ENCODE data around the gene ARHGAP24.
A peak's percentile ranks its signal among the peaks of the same experiment; 100 is the strongest.

Gene ARHGAP24

DNA sequence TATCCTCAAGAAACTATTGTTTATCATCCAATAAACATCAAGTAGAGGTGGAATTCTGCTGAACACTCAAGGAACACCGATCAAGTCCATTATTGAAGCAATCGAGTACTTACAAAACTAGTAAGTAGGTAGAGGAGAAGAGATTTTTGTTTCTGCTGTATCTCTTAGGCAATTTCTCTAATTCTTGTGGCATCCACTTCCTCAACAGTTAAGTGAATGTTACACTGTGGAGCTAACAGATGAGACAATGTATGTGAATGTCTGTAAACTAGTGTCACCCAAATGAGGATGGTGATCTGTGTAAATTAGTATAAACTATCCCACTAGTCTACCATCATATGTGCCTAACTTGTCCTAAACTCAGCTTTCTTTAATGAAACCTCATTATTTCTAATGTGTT, 261.6 kb downstream of the ARHGAP24 start:
- DNase-seq (ENCODE audit: low spot score) = no peak
- no peak for FAIRE-seq

DNA sequence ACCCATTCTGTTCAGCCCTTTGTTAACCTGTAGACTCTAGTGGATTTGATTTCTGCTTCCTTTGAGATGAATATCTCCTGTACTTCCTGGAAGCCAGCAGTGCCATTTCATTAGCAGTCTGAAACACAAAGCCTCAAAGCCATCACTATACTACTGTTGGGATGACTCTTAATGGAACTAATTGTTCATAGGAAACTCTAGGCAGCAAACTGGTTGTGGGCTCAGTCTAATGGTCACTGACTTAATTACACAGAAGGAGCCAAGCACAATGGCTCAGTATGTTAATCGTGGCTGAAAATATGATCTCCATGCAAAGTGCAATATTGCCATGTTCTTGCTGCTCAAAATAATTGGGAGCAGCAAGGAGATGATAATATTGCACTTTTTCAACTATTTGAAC, 262.3 kb downstream of the ARHGAP24 start:
- FAIRE-seq (no peak), DNase-seq (ENCODE audit: low spot score) (no peak)

DNA sequence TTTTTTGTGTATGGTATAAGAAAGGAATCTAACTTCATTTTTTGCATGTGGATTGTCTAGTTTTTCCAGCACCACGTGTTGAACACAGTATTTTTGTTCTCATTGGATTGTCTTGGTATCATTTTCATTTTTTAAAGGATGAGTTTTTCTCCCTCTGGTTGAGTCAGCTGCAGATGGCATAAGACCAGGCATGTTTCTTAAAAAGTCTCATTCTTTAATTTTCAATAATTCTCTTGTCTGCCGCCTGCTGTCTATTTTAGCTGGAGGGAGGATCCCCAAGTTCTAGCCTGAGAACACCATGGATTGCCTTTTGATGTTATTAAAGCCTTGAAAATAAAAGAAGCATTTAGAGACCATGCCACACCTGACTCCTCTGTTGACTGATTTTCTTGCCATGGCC, 263.8 kb downstream of the ARHGAP24 start:
- DNase-seq (ENCODE audit: low spot score) = no peak
- no peak for FAIRE-seq

DNA sequence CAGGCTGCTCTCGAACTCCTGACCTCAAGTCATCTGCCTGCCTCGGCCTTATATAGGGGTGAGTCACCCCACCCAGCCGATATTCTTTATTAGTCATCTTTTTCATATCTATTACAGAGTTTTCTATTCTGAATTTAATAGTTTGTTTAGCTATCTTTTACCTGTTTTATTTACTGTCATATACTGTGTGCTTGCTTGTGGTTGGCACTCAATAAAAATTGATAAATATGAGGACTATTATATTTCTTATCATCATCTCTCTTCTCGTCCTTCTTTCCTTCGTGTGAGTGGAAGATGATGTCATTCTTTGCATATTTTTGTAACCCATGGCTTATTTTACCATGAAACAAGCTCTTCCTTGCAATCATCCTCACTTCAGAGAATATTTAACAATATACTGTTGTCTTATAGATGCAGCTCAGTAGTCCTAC, 265.5 kb downstream of the ARHGAP24 start:
- no peak for DNase-seq (ENCODE audit: low spot score)
- no peak for FAIRE-seq

GRCh38 chr4:85741381-85741780, 266.4 kb downstream of the ARHGAP24 start:
- FAIRE-seq = no peak
- no peak for DNase-seq (ENCODE audit: low spot score)

DNA sequence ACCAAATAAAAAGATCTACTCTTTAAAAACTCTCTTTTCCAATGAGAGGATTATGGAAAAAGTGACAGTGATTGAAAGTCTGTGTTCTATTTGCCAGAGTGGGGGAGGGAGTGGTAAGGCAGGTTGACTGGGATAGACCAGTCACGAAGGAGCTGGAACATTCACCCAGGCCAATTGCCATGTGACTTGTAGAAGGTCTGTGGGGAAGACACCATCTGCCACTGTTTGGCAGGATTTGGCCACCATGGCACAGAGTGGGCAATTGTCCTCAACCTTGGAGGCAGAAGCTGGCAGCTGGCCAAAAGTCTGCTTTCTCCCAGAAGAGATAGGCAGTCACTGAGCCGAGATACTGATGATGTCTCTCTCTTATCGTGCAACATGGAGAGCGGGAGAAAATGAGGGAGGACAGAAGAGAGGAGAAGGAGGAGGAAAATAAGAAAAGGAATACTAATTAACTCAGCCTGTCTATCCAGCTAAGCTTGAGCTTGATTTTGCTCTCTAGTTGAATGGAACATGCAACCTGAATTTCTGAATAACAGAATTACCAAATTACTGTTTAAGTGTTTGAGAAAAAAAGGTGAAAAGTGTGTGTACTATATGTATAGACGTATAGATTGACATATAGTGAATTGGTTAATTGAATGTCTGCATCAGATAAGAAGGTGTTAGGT, 267.1 kb downstream of the ARHGAP24 start:
- DNase-seq (ENCODE audit: low spot score) = peak; percentile 5
- FAIRE-seq = no peak

DNA sequence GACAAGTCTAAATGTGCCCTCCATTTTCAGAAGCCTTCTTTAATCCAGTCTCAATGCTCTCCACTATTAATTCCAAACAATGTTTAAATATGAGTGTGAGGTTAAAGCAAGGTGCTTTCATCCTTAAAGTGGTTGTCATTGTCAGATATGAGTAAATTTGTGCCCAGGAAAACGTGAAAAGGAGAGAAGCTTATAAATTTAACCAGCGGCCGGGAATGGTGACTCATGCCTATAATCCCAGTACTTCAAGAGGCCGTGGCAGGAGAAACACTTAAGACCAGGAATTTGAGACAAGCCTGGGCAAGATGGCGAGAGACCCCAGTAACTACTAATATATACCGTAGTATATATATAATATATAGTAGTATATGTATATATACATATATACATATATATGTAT, 270.0 kb downstream of the ARHGAP24 start:
- FAIRE-seq = no peak
- peak; percentile 15 for DNase-seq (ENCODE audit: low spot score)

GRCh38 chr4:85745939-85746338, 271.0 kb downstream of the ARHGAP24 start:
- no peak for FAIRE-seq
- no peak for DNase-seq (ENCODE audit: low spot score)

- FAIRE-seq (no peak), DNase-seq (ENCODE audit: low spot score) (peak; percentile 46)
Observed at GRCh38 chr4:85747882-85748491, 273.0 kb downstream of the ARHGAP24 start.

GRCh38 chr4:85748654-85749053, 273.7 kb downstream of the ARHGAP24 start:
- DNase-seq (ENCODE audit: low spot score) = no peak
- no peak for FAIRE-seq

DNA sequence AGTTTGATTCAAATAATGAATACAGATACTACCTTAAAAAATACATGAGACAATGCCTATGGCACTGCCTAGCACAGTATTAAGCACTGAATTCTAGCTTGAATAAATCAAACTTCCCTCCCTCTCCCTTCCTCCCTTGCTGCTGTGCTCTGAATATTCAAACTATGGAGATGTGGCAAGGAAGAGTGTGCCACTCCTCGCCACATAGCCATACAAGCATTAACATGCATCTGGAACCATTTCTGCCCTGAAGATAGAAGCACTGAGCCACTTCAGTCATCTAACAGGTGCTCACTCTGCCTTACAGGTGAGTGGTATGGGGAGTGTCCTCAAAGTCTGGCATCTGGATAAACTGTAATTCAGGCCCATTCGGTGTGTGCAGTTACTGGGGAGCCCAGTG, 276.9 kb downstream of the ARHGAP24 start:
- DNase-seq (ENCODE audit: low spot score) = no peak
- FAIRE-seq = no peak

GRCh38 chr4:85755285-85755684, 280.3 kb downstream of the ARHGAP24 start:
- DNase-seq (ENCODE audit: low spot score) (no peak), FAIRE-seq (no peak)

DNA sequence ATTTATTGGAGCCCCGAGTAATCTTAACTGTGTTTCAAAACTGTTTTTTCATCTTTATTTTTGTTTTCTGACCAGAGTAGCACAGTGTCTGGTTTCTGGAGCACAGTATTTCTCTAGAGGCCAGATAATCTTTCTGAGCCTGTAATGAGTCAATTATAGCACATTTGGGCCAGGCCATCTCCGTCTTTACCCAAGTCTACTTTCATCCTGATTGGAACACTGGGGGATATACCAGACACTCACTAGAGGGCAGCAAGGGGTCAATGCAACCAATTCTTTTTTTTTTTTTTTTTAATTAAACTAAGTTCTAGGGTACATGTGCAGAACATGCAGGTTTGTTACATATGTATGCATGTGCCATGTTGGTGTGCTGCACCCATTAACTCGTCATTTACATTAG, 282.0 kb downstream of the ARHGAP24 start:
- no peak for FAIRE-seq
- peak; percentile 42 for DNase-seq (ENCODE audit: low spot score)

- FAIRE-seq = no peak
- DNase-seq (ENCODE audit: low spot score) = no peak
Observed at GRCh38 chr4:85759388-85759787, 284.4 kb downstream of the ARHGAP24 start.

GRCh38 chr4:85760511-85760910, 285.6 kb downstream of the ARHGAP24 start:
- DNase-seq (ENCODE audit: low spot score) (no peak), FAIRE-seq (no peak)

DNA sequence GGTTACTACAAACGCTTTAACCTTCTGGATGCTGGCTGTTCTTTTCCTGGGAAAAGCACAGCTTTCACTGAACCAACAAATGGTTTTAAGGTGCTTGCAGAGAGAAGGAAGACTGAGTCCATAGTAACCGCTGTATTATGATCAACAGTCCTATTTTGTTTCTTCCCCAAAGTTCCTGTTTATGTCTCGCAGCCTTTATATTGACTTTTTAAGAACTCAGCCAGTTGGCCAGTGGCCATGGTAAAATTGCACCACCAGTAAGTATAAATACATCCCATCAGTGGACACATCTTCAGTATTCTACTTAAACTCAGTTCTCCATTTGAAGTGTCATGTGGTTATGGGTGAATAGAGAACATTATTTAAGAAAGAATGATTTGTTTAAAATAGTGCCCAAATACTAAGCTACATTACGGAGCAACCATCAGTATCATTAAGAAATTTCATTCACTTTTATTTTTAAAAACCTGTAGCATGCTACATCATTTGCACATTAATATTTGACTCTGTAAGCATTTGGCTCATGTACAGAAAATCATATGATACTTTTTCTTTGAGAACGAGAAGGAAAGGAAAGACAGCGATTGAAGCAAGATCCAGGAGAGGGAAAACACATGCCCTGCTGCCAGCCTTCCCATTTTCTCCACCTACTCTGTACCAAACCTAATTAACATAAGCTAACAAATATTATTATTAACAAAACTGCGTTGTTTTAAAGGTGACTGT, 287.0 kb downstream of the ARHGAP24 start:
- DNase-seq (ENCODE audit: low spot score) (no peak), FAIRE-seq (no peak)

- FAIRE-seq (no peak), DNase-seq (ENCODE audit: low spot score) (no peak)
Observed at GRCh38 chr4:85762529-85762871, 287.6 kb downstream of the ARHGAP24 start.

DNA sequence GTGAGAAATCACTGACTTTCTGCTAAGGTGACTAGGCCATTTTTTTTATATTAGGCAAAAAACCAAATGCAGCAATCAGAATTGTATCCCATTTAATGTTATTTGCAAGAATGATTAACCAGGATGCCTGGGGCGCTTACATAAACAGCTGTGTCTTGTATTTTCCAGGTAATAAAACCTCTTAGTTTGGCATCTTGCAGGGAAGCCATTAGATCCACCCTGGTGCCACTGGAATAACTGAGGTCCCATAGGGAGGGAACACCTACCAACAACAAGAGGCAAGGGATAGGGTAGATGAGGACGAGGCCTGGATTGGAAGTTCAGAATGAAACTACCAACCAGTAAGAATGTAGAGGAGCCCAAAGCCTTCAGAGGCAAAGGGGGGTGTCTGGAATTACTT, 288.3 kb downstream of the ARHGAP24 start:
- DNase-seq (ENCODE audit: low spot score) (no peak), FAIRE-seq (no peak)

- no peak for DNase-seq (ENCODE audit: low spot score)
- no peak for FAIRE-seq
Observed at GRCh38 chr4:85767649-85768048, 292.7 kb downstream of the ARHGAP24 start.

DNA sequence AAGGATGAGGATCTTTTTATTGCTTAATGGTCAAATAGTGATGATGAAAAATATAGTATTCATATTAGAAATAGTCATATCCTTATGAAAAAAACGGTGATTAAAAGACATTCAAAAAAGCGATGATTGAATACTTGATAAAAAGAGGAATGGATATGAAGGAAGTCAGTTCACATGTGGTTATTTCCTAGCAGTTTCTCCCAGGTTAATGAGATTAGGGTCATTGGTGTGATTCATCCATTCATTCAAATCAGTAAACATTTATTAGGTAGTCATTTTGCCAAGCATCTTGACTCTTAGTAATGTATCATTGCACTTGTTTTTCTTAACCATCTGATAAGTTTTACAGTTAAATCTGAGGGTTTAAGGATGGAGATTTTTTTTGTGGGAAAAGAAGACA, 294.1 kb downstream of the ARHGAP24 start:
- FAIRE-seq = no peak
- no peak for DNase-seq (ENCODE audit: low spot score)

- DNase-seq (ENCODE audit: low spot score) (no peak), FAIRE-seq (no peak)
Observed at GRCh38 chr4:85772470-85772869, 297.5 kb downstream of the ARHGAP24 start.

DNA sequence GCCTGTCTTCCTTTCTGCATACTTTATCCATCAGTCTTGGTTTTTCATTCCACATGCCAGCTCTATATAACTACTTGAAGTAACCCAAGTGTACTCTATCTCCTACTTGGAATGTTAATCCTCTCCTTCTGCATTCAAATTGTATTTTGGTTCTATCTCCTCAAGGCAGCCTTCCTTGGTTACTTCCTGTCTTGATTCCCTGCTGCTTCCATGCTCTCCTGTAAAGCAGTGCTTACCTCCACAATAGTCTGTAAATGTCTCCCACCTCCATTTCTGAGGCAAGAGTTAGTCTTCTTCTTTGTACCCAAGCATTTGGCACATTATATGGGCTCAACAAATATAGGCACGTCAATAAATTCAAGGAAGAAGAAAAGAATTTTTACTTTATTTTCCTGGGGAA, 298.4 kb downstream of the ARHGAP24 start:
- FAIRE-seq (no peak), DNase-seq (ENCODE audit: low spot score) (no peak)

DNA sequence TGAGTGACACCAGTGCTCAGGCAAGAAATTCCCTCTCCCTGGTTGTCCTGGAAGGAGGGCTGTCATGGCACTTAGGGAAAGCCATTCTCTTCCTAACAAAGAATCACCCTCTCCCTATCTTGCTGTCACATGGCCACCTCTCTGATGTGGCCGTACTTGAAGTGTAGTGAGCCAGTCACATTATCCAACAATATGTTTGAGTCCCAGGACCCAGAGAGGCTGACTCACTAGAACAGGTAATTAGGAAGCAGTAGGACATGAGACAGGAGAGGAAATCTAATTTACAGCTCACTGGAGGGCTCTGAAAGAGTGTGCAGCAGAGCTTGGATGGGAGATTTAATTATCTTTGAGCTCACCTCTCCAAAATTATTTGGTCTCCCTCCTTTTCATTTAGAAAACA, 299.1 kb downstream of the ARHGAP24 start:
- no peak for DNase-seq (ENCODE audit: low spot score)
- FAIRE-seq = no peak

All from urothelium cell line (cell line).